GM12878 (cell line): ENCODE results near the gene PSMA7.

Experiments
- CTCF ChIP-seq, 3 experiments: IDR thresholded peaks in 2 of 3; conservative IDR thresholded peaks in 1 of 3; 2 replicates each; pipeline ENCODE4 v1.5.1; 2011; ENCODE audit warnings: low read depth in 3 of 3, low read length in 3 of 3, mild to moderate bottlenecking in 3 of 3, control low read depth in 2 of 3, moderate library complexity in 2 of 3, inconsistent platforms in 1 of 3, mixed read lengths in 1 of 3; ENCODE audit not compliant: control insufficient read depth in 2 of 3, insufficient read depth in 1 of 3; ENCODE audit errors: extremely low read depth in 1 of 3
- ELK1 ChIP-seq: IDR thresholded peaks from 2 replicates; pipeline ENCODE4 v1.6.1; 2012; ENCODE audit warnings: low read depth, low read length, improper control_type of control experiment
- HDAC2 ChIP-seq: fragments of 200-600 bp; sonication (generic); IDR thresholded peaks from 2 replicates; pipeline ENCODE4 v1.6.1; 2017
- MTA2 ChIP-seq: fragments of 450-650 bp; IDR thresholded peaks from 2 replicates; pipeline ENCODE4 v1.6.1; 2016; ENCODE audit warnings: low read depth, mild to moderate bottlenecking, moderate library complexity
- POLR2AphosphoS2 ChIP-seq: IDR thresholded peaks from 2 replicates; pipeline ENCODE4 v1.6.1; 2011; ENCODE audit warnings: low read depth, mild to moderate bottlenecking, low read length, improper control_type of control experiment, moderate library complexity
- POLR2AphosphoS5 ChIP-seq: IDR thresholded peaks from 2 replicates; pipeline ENCODE4 v1.6.1; 2011; ENCODE audit warnings: mild to moderate bottlenecking, low read length, inconsistent platforms
- RAD51 ChIP-seq: fragments of 450-650 bp; IDR thresholded peaks from 2 replicates; pipeline ENCODE4 v1.6.1; 2016; ENCODE audit warnings: moderate library complexity, mild to moderate bottlenecking, inconsistent platforms
- RB1 ChIP-seq: fragments of 450-650 bp; formaldehyde crosslinking; IDR thresholded peaks from 2 replicates; pipeline ENCODE4 v1.6.1; 2017; ENCODE audit warnings: mild to moderate bottlenecking, borderline replicate concordance
- REST ChIP-seq: IDR thresholded peaks from 2 replicates; pipeline ENCODE4 v1.6.1; 2012; ENCODE audit warnings: mild to moderate bottlenecking, low read depth, low read length
- SIN3A ChIP-seq: IDR thresholded peaks from 2 replicates; pipeline ENCODE4 v1.6.1; 2012; ENCODE audit warnings: low read depth, low read length, improper control_type of control experiment
- TARDBP ChIP-seq: IDR thresholded peaks from 2 replicates; pipeline ENCODE4 v1.6.1; 2016; ENCODE audit warnings: borderline replicate concordance
- YBX1 ChIP-seq: fragments of 450-650 bp; IDR thresholded peaks from 2 replicates; pipeline ENCODE4 v1.6.1; 2016; ENCODE audit warnings: antibody characterized with exemption
- YY1 ChIP-seq: IDR thresholded peaks from 2 replicates; pipeline ENCODE4 v1.6.1; 2011; ENCODE audit warnings: low read depth, mild to moderate bottlenecking, low read length

- no peak for TF ChIP-seq REST
- TF ChIP-seq RB1: no peak
- TF ChIP-seq YBX1: no peak
- no peak for TF ChIP-seq SIN3A
- no peak for TF ChIP-seq YY1
- no peak for TF ChIP-seq POLR2AphosphoS5
- TF ChIP-seq CTCF (IDR thresholded peaks at IDR 0.05 in 2 of 3, conservative IDR thresholded peaks at IDR 0.05 in 1 of 3; ENCODE audit: control insufficient read depth in 2 of 3, extremely low read depth in 1 of 3, insufficient read depth in 1 of 3, low read depth in 3 of 3, low read length in 3 of 3): no peak
- no peak for TF ChIP-seq HDAC2
- TF ChIP-seq ELK1: no peak
- TF ChIP-seq RAD51: no peak
- TF ChIP-seq POLR2AphosphoS2: no peak
- no peak for TF ChIP-seq MTA2
- no peak for TF ChIP-seq TARDBP
Observed at GRCh38 chr20:62088258-62089127, 54.7 kb downstream of the PSMA7 start.
